Upper lobe of left lung (tissue), 4 donors: Measurements from ENCODE around the gene APP.

Experiments
- POLR2A ChIP-seq, 4 donors: fragments of 450-650 bp; IDR thresholded peaks; one replicate each; pipeline ENCODE4 v1.5.1; 2016 to 2017; ENCODE audit warnings: antibody characterized with exemption in 4 of 4, mild to moderate bottlenecking in 2 of 4
- POLR2AphosphoS5 ChIP-seq, 2 donors: sonication (generic); formaldehyde crosslinking; IDR thresholded peaks; one replicate each; pipeline ENCODE4 v1.5.1; 2017; ENCODE audit warnings: antibody characterized with exemption in 2 of 2
- TF ChIP-seq, protein P1 (sequence below), 6 experiments: fragments of 450-650 bp in 4 of 6; fragments of 200-600 bp in 2 of 6; sonication (generic) in 2 of 6; IDR thresholded peaks; one replicate each; pipeline ENCODE4 v1.5.1; 2016 to 2019; ENCODE audit warnings: antibody characterized with exemption in 6 of 6

DNA sequence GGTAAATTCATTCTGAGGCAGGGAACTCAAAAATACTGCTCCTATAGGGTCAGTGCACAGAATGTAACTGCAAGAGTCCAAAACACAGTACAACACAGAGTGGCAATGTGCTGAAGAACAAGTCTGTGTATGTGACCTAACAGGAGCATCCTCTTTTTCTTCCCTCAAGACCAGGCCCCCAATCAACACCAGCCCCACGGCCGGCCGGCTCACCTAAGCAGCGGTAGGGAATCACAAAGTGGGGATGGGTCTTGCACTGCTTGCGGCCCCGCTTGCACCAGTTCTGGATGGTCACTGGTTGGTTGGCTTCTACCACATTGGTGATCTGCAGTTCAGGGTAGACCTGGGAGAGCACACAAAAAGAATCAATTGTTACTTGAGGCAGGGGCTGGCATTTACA is 80.8 kb downstream of the APP start:
- TF ChIP-seq POLR2A (IDR thresholded peaks at IDR 0.05): no peak
- TF ChIP-seq, protein P1, sequence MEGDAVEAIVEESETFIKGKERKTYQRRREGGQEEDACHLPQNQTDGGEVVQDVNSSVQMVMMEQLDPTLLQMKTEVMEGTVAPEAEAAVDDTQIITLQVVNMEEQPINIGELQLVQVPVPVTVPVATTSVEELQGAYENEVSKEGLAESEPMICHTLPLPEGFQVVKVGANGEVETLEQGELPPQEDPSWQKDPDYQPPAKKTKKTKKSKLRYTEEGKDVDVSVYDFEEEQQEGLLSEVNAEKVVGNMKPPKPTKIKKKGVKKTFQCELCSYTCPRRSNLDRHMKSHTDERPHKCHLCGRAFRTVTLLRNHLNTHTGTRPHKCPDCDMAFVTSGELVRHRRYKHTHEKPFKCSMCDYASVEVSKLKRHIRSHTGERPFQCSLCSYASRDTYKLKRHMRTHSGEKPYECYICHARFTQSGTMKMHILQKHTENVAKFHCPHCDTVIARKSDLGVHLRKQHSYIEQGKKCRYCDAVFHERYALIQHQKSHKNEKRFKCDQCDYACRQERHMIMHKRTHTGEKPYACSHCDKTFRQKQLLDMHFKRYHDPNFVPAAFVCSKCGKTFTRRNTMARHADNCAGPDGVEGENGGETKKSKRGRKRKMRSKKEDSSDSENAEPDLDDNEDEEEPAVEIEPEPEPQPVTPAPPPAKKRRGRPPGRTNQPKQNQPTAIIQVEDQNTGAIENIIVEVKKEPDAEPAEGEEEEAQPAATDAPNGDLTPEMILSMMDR (IDR thresholded peaks at IDR 0.05): no peak
- no peak for TF ChIP-seq POLR2AphosphoS5 (IDR thresholded peaks at IDR 0.05)
